ENCODE results near the gene RTP3.
"Not testable (repeated sequence)": the region's sequence is repeated elsewhere in the genome, so short reads cannot be mapped to it uniquely, and the experiment has no call there.

Gene RTP3

DNA sequence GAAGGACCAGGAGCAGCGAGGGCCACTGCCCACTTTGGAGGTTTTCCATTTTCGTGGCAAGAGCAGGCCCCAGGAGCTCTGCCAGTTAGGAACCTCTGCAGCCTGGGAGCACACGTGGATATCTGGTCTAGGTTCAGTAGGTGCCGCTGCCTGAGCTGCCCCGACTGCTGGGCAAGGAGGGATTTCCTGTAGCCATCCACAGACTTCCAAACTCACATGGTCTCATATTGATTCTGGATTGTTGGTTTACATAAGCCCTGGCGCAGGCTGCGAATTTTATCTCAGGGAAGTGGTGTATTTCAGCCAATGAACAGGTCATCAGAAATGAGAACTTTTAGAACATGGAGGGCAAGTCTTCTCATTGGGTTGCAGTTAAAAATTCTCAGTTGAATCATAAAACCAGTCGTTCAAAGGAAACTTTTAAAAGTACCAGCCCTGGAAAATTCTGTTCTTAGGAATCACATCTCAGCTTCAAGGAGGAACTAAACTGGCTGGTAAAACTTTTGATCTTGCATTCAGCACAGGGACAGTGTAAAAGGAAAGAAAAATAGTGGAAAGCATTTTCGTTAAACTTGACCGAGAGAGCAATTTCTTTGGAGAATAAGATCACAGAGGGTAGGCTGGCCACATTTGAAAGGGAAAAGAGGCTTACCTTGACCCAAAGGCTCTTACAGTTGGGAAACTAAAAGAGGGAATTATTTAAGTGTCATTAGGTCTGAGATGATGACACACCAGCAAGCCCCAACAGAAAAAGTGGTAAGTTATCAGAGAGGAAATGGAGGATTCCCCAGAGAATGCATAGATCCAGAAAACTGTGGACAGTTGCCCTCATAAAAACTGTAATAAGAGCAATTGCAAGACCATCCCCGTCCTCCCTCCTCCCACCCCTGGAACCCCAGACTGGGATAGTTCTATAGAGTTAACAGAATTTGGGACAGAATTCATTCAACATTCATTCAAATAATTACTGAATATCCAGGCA lies 6.4 kb upstream of the RTP3 start:
- no peak for DNase-seq

GRCh38 chr3:46492890-46493547 lies 4.8 kb upstream of the RTP3 start:
- DNase-seq: no peak

DNA sequence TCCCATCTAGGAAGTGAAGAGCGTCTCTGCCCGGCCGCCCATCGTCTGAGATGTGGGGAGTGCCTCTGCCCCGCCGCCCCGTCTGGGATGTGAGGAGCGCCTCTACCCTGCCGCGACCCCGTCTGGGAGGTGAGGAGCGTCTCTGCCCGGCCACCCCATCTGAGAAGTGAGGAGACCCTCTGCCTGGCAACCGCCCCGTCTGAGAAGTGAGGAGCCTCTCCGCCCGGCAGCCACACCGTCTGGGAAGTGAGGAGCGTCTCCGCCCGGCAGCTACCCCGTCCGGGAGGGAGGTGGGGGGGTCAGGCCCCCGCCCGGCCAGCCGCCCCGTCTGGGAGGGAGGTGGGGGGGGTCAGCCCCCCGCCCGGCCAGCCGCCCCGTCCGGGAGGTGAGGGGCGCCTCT lies 3.3 kb upstream of the RTP3 start:
- not testable (repeated sequence) for DNase-seq

DNA sequence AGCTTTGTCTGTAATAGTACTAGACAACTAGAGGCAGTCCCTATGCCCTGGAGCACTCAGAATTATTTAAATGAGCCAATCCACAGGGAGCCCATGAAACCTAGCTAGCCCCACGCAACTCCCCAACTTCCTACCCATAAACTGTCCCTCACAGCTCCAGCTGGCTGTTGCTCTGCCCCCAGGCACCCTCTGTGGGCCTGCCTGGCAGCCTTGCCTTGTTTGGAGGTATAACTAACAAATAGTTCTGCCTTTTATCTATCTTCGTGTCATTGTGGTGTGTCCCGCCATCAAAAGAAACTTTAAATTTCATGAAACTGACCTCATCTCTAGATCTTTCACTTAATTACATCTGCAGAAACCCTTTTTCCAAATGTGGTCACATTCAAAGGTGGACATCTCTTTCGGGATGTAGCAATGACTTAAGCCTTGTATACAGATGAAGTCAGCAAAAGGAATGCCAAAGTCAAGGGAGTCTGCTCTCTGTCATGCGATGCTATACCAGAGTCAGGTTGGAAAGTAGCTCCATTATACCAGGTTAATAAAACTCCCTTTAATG lies 1.8 kb upstream of the RTP3 start:
- no peak for DNase-seq

- no peak for DNase-seq
These were observed 825 bp upstream of the RTP3 start for GRCh38 chr3:46496746-46497555.

GRCh38 chr3:46498916-46499519 lies 1.2 kb downstream of the RTP3 start:
- no peak for DNase-seq

GRCh38 chr3:46500656-46501635 lies 3.2 kb downstream of the RTP3 start:
- DNase-seq: no peak

DNA sequence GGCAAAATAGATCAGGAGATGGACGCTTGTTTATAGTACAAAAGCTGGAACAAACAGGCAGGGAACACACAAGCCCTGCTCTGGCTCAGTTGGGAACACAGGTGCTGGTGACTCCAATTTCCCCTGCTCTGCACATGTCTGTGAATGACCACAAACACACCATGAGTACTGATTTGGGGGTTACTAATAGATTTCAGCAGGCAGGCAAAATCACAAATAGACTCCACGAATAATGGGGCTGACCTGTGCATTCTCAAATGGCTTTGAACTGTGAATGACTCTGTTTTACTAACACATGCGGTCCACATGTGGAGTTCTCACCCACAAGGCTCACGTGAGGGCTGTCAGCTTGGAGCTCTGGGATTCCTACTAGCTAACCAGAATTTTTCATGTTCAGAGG lies 3.9 kb downstream of the RTP3 start:
- no peak for DNase-seq

GRCh38 chr3:46503200-46503874 lies 5.6 kb downstream of the RTP3 start:
- DNase-seq: no peak

- no peak for DNase-seq
These were observed 7.0 kb downstream of the RTP3 start for GRCh38 chr3:46504789-46505188.

- no peak for DNase-seq
These were observed 8.2 kb downstream of the RTP3 start for GRCh38 chr3:46505953-46506352.

DNA sequence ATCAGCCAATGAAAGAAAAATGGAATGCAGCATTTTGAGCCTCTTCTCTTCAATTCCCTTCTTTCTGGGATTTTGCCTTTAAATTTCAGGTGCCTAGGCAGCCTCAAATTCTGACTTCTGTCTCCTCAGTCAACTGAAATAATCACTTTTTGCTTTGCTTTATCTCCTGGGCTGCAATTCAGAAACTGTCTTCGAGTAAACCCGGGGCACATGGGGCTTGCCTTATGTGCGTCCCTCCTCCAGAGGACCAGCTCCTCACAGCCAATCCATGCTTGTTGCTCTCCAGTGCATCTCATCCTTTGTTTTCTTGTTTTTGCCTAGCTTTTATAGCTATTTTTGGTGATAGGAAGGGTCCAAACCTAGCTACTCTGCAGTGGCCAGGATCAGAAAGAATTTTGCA lies 8.8 kb downstream of the RTP3 start:
- DNase-seq: no peak

DNA sequence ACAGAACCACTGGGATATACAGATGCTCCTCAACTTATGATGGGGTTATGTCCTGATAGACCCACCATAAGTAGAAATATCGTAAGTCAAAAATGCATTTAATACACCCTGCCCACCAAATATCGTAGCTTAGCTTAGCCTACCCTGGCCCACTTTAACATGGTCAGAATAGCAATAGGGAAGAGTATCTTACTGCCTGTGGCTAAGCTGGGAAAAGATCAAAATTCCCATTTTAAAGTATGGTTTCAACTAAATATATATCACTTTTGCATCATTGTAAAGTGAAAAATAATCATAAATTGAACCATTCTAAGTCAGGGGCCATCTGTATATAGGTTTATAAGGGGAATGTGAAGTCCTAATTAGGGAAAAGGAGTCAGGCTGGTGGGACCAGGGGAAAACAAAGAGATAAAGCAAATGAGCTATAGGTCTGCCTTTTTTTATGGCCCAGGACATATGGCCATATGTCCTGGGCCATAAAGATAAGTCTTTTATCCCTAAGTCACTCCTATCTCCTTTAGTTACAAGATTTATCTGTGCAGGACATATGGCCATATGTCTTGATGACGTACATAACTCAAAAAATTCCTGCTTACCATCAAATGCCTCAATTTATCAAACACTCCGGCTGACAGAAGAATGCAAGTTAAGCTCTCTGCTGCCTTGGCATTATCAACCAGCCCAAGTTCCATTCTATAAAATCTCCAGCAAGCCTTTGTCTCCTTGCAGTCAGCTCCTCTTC lies 11.2 kb downstream of the RTP3 start:
- no peak for DNase-seq

GRCh38 chr3:46509661-46510187 lies 11.9 kb downstream of the RTP3 start:
- no peak for DNase-seq

GRCh38 chr3:46512191-46512749 lies 14.5 kb downstream of the RTP3 start:
- DNase-seq: no peak

DNA sequence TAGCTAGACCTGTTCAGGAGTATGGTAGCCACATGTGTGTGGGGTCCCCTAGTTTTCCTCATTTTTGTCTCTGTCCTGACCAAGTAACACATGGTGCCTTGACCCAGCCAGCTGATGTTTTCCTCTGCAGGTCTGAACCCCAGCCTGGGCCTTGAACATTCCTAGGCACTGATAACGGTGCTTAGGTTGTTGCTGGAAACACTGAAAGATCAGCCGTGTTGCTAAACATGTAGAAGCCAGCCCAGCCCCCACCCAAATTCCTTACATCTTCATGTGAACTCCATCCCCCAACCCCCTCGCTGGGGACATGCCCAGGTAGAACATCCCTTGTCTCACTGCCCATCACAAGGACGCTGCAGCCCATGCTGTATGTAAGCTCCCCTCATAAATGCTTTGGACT lies 18.7 kb downstream of the RTP3 start:
- no peak for DNase-seq

DNA sequence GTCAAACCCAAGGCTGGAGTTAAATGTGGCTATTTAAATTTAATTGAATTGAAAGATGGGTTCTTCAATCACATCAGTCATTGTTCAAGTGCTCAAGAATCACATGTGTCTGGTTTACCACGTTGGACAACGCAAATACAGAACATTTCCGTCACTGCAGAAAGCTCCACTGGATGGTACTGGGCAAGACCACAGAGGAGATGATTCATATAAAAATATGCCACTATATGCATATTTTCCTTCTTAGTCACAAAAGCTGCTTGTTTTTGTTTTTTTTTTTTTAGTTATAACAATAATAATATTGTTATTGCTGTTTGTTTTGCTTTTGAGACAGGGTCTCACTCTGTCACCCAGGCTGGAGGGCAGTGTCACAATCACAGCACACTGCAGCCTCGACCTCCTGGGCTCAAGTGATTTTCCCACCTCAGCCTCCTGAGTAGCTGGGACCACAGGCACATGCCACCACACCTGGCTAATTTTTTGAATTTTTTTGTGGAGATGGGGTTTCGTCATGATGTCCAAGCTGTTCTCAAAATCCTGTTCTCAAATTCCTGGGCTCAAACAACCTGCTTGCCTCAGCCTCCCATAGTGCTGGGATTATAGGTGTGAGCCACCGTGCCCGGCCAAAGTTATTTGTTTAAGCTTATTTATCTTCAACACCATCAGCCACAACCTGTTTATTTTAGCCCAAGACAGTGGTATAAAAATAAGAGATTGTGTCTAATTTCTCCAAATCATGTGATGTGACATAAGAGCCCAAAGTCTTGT lies 19.4 kb downstream of the RTP3 start:
- DNase-seq: no peak

DNA sequence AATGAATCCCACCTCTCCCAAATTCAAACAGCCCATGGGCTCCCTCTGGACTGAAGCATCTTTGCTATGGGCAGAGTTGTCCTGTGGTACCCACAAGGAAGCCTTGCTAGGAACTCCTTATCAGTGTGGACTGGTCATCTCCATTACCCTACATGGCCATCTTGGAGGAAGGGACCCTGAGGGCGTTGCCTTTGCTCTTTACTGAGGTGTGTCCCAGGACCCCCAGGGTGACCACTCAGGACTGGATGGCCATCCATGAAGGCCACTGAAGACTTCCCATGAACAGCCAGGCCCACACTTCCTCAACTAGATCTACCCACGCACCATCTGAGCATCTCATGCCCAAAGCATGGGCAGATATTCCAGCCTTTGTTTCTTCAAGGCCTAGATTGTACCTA lies 20.0 kb downstream of the RTP3 start:
- DNase-seq: no peak

DNA sequence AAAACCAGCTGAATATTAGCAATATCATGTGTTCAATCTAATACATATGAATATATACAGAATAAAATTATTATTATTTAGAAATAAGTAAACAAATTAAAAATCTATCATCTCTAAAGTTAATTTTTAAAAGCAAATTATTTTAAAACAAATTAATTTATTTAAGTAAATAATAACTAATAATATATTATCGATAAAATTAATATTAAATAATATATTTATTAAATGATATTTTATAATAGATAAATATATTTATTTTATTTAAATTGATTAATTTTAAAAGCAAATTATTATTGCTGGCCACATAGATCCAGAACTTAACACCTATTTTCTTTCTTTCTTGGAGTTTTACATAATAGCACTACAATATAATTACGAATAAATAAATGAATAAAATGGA lies 22.2 kb downstream of the RTP3 start:
- DNase-seq: no peak
